K562 (cell line): ENCODE results near the gene TRIM27. TPM values are rescaled to one million over a fixed set of nuclear protein-coding genes. Genes with fewer than 3 reads are reported as not detected.

ENCODE experiments used
- CEBPG ChIP-seq, 3 experiments: fragments of 200-800 bp in 1 of 3; sonication (Bioruptor generic) in 1 of 3; sonication (generic) in 1 of 3; formaldehyde crosslinking in 1 of 3; IDR thresholded peaks in 2 of 3; conservative IDR thresholded peaks in 1 of 3; 2 replicates each; pipeline versions ENCODE4 v1.6.1 to v1.8.0; 2016 to 2022; ENCODE audit warnings: missing compliant biosample characterization in 2 of 3, missing genetic modification characterization in 2 of 3, mild to moderate bottlenecking in 1 of 3, missing genetic modification reagents in 1 of 3
- CREB3L1 ChIP-seq: fragments of 450-650 bp; IDR thresholded peaks from 2 replicates; pipeline ENCODE4 v1.6.1; 2014; ENCODE audit warnings: low read depth, mild to moderate bottlenecking, moderate library complexity, borderline replicate concordance
- E2F5 ChIP-seq: sonication (generic); formaldehyde crosslinking; IDR thresholded peaks from 2 replicates; pipeline ENCODE4 v1.8.0; 2022; ENCODE audit warnings: mild to moderate bottlenecking, missing genetic modification reagents
- HNRNPL ChIP-seq: fragments of 200-400 bp; formaldehyde crosslinking; IDR thresholded peaks from 2 replicates; pipeline ENCODE4 v1.6.1; 2017; ENCODE audit warnings: low read depth, mild to moderate bottlenecking, low read length
- KAT7 ChIP-seq: sonication (generic); formaldehyde crosslinking; IDR thresholded peaks from 2 replicates; pipeline ENCODE4 v1.8.0; 2022; ENCODE audit warnings: missing genetic modification reagents, mild to moderate bottlenecking, borderline replicate concordance
- MCM2 ChIP-seq: fragments of 450-650 bp; IDR thresholded peaks from 2 replicates; pipeline ENCODE4 v1.6.1; 2017; ENCODE audit warnings: low read depth, mild to moderate bottlenecking
- NCOA1 ChIP-seq: fragments of 450-650 bp; IDR thresholded peaks from 2 replicates; pipeline ENCODE4 v1.6.1; 2016; ENCODE audit warnings: low read depth
- NCOA4 ChIP-seq: fragments of 450-650 bp; IDR thresholded peaks from 2 replicates; pipeline ENCODE4 v1.6.1; 2018; ENCODE audit warnings: mild to moderate bottlenecking; ENCODE audit not compliant: partially characterized antibody
- NR0B1 ChIP-seq: fragments of 450-650 bp; IDR thresholded peaks from one replicate; pipeline ENCODE4 v1.6.1; 2018; ENCODE audit warnings: mild to moderate bottlenecking, moderate library complexity; ENCODE audit not compliant: partially characterized antibody
- PATZ1 ChIP-seq: fragments of 250-450 bp; sonication (Bioruptor Pico); IDR thresholded peaks from 2 replicates; pipeline ENCODE4 v1.5.0; 2020; ENCODE audit warnings: mild to moderate bottlenecking, borderline replicate concordance
- RNF219 ChIP-seq: fragments of 250-450 bp; sonication (Bioruptor Pico); IDR thresholded peaks from 2 replicates; pipeline ENCODE4 v1.5.0; 2022; ENCODE audit warnings: mild to moderate bottlenecking
- SRSF9 ChIP-seq: fragments of 200-400 bp; formaldehyde crosslinking; IDR thresholded peaks from 2 replicates; pipeline ENCODE4 v1.6.1; 2017; ENCODE audit warnings: low read depth, low read length, borderline replicate concordance
- YY1 ChIP-seq, 3 experiments: IDR thresholded peaks; 2 replicates each; pipeline ENCODE4 v1.6.1; 2011; ENCODE audit warnings: low read length in 2 of 3, mild to moderate bottlenecking in 2 of 3, moderate library complexity in 2 of 3, borderline replicate concordance in 1 of 3, control low read depth in 1 of 3, low read depth in 1 of 3; ENCODE audit not compliant: insufficient read depth in 3 of 3, insufficient replicate concordance in 2 of 3, control insufficient read depth in 1 of 3, insufficient read length in 1 of 3; ENCODE audit errors: extremely low read depth in 1 of 3
- ZBTB17 ChIP-seq: fragments of 450-650 bp; formaldehyde crosslinking; IDR thresholded peaks from 2 replicates; pipeline ENCODE4 v1.4.0; 2020; ENCODE audit warnings: mild to moderate bottlenecking
- ZNF217 ChIP-seq: sonication (generic); formaldehyde crosslinking; IDR thresholded peaks from 2 replicates; pipeline ENCODE4 v1.8.0; 2022; ENCODE audit warnings: mild to moderate bottlenecking, missing genetic modification reagents
- ZNF57 ChIP-seq: fragments of 450-650 bp; formaldehyde crosslinking; IDR thresholded peaks from 2 replicates; pipeline ENCODE4 v1.4.0; 2020; ENCODE audit warnings: mild to moderate bottlenecking, moderate library complexity
- ZNF644 ChIP-seq: fragments of 200-800 bp; sonication (Bioruptor generic); IDR thresholded peaks from 2 replicates; pipeline ENCODE4 v1.6.1; 2016; ENCODE audit warnings: low read depth, missing genetic modification characterization, missing compliant biosample characterization
- polyA plus RNA-seq, 8 experiments: library from polyadenylated mRNA; depleted of rRNA in 4 of 8; stranded (reverse) in 5 of 8; unstranded in 3 of 8; fragments of >200 nt; fragmentation: Nextera tagmentation in 2 of 8; fragmentation: Illumina TruSeq in 1 of 8; extraction: Ambion mirVana in 2 of 8; extraction: Trizol in 1 of 8; gene quantifications; 2 replicates each; pipeline versions ENCODE4 v1.2.1 to v1.2.3, GENCODE V29; 2011 to 2014; ENCODE audit warnings: inconsistent platforms in 1 of 8, missing spikeins in 1 of 8
- total RNA-seq, 7 experiments: library from RNA; depleted of rRNA in 6 of 7; stranded (reverse); fragments of >200 nt in 6 of 7; fragmentation: Illumina TruSeq in 2 of 7; extraction: Trizol in 2 of 7; gene quantifications; 2 replicates each; pipeline versions ENCODE4 v1.2.1 to v1.2.3, GENCODE V29; 2011 to 2021; ENCODE audit warnings: low replicate concordance in 1 of 7

Gene TRIM27
- total and polyA plus RNA-seq, 9 of the 15 experiments (the other 6 are each of a cell fraction or from before 2014, with no cell fraction given): 37.7 to 235 (median 122) TPM

- TF ChIP-seq CEBPG (CRISPR knock-in tag; IDR thresholded peaks at IDR 0.05) (no peak), CEBPG (tag; conservative IDR thresholded peaks at IDR 0.05 in 1 of 2, IDR thresholded peaks at IDR 0.05 in 1 of 2) (no peak), YY1 (IDR thresholded peaks at IDR 0.05; ENCODE audit: borderline replicate concordance in 1 of 3, control insufficient read depth in 1 of 3, extremely low read depth in 1 of 3, insufficient read depth in 3 of 3, insufficient read length in 1 of 3, insufficient replicate concordance in 2 of 3, low read depth in 1 of 3, low read length in 2 of 3) (no peak), E2F5 (no peak), CREB3L1 (peak; percentile 34; the same call in 1 of the 2 replicates), HNRNPL (0 out of 2 replicates have a peak, but pooled peaks have one; percentile 61), ZNF644 (tag) (peak; percentile 44; the same call in 1 of the 2 replicates), RNF219 (CRISPR knock-in tag) (no peak), ZNF217 (CRISPR knock-in tag) (no peak), NCOA4 (no peak), SRSF9 (no peak), NR0B1 (no peak), NCOA1 (0 out of 2 replicates have a peak, but pooled peaks have one; percentile 72), ZNF57 (no peak), ZBTB17 (CRISPR knock-in tag) (no peak), PATZ1 (CRISPR knock-in tag) (no peak), MCM2 (no peak), KAT7 (CRISPR knock-in tag) (0 out of 2 replicates have a peak, but pooled peaks have one; percentile 46)
Measured at GRCh38 chr6:28960846-28961500, 37.2 kb upstream of the TRIM27 start (continued).
